ENCODE data around the gene PLIN3.
"Not testable (repeated sequence)": the region's sequence is repeated elsewhere in the genome, so short reads cannot be mapped to it uniquely, and the experiment has no call there.

Gene PLIN3

GRCh38 chr19:4844348-4845179, 22.9 kb downstream of the PLIN3 start:
- no peak for DNase-seq

DNA sequence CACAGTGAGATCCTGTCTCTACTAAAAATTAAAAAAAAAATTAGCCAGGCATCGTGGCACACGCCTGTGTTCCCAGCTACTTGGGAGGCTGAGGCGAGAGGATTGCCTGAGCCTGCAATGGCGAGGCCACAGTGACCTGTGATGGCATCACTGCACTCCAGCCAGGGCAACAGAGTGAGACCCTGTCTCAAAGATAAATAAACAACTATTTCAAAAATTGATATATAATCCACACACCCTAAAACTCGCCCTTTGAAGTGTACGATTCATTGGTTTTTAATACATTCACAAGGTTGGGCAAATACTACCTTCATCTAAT, 23.9 kb downstream of the PLIN3 start:
- no peak for DNase-seq

- no peak for DNase-seq
These were observed 28.3 kb downstream of the PLIN3 start for GRCh38 chr19:4839192-4839591.

DNA sequence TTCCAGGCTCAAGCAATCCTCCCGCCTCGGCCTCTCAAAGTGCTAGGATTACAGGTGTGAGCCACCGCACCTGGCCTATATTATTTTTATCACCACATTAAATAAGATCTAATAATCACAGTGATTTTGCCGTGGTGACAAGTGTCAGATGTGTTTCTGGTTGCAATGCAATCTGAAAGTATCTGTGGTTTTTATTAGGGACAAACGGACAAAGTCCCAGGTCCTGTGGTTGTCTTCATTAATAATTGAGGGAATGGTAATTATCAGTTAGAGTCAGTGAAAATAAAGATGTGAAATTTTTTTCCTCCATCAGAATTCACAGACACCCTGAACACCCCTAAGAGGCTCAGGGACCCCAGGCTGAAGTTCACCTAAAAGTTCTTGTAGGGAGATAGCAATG, 34.7 kb downstream of the PLIN3 start:
- no peak for DNase-seq

- not testable (repeated sequence) for DNase-seq
These were observed 35.5 kb downstream of the PLIN3 start for GRCh38 chr19:4831979-4832340.

DNA sequence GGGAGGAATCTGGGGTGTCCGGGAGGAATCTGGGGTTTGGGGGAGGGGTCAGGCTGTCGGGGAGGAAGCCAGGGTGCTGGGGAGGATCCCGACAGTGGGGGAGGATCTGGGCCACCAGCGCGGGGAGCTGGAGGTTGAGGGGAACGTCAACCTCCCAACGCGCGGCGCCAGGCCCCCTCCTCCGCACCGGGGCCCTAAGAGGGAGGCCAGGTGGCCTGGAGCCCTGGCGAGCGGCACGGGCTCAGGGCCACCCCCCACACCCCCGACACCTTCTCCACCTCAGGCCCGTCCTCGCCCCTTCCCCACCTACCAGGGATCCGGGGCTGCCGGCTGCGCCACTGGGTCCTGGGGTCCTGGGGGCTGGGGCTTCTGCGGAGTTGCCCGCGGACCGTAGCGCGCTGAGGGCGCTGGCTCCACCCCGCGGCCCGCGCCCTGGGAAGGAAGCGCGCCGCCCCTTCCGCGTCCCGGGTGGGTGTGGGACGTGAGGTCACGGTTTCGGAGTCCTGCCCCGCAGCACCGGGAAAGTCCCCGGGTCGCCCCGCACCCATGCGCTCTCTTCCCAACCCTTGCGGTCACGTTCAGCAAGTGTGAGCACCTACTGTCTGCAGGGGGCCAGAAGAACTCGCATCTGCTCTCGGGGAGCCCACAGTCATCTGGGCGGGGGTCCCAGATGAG, 36.0 kb downstream of the PLIN3 start, which contains the start of gene TICAM1:
Gene TICAM1 (minus strand): TSS at position 409 of the 675 bp plus-strand sequence. CDS start 13,335 bp downstream, outside the sequence.
- DNase-seq = no peak

DNA sequence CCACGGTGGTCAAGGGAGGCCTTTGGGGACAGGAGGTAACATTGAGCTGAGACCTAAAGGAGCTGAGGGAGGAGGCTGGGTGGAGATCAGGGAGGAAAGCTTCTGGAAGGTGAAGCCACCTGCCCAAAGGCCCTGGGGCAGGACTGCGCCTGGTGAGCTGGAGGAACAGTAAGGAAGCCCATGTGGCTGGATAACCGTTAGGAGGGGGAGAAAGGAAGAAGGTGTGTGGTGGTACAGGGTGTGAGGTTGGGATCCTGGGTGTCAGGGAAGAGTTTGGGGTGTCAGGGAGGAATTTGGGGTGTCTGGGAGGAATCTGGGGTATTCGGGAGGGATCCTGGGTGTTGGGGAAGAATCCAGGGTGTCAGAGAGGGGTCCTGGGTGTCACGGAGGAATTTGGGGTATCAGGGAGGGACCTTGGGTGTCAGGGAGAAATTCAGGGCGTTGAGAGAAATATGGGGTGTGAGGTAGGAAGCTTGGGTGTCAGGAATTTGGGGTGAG, 36.6 kb downstream of the PLIN3 start:
- no peak for DNase-seq

DNA sequence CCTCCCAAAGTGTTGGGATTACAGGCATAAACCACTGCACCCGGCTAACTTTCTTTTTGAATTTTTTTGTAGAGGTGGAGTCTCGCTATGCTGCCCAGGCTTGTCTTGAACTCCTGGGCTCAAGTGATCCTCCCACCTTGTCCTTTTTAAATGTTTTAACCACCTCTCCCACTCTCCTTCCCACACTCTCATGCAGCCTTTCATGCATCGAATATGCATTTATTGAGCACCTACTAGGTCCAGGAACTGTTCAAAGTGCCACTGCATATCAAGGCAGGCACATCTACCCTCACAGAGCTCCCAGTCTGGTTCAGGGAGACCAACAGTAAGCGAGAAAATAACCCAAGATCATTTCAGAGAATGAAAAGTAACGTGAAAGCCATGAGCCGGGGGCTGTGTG, 37.1 kb downstream of the PLIN3 start:
- no peak for DNase-seq

GRCh38 chr19:4829001-4829712, 38.3 kb downstream of the PLIN3 start:
- no peak for DNase-seq

DNA sequence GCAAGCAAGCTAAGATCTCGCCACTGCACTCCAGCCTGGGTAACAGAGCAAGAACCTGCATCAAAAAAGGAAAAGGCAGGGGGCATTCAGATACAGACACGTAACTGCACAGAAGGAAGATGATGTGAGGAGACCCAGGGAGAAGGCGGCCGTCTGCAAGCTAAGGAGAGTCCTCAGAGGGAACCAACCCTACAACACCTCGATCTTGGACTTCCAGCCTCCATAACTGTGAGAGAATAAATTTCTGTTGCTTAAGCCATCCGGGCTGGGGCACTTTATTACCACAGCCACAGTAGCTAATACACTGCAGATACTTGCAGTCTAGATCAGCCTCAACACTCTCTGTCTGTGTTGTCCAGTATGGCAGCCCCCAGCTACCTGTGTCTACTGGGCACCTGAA, 43.9 kb downstream of the PLIN3 start:
- no peak for DNase-seq

DNA sequence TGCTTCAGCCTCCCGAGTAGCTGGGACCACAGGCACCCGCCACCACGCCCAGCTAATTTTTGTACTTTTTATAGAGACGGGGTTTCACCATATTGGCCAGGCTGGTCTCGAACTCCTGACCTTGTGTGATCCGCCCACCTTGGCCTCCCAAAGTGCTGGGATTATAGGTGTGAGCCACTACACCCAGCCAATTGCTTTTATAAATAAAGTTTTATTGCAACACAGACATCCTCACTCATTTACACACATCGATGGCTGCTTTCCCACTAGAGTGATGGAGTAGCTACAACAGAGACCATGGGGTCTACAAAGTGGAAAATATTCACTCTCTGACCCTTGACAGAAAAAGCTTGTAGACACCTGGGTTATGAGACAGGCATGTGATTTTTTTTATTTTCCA, 45.1 kb downstream of the PLIN3 start:
- DNase-seq = not testable (repeated sequence)

- no peak for DNase-seq
These were observed 46.2 kb downstream of the PLIN3 start for GRCh38 chr19:4821265-4821664.

DNA sequence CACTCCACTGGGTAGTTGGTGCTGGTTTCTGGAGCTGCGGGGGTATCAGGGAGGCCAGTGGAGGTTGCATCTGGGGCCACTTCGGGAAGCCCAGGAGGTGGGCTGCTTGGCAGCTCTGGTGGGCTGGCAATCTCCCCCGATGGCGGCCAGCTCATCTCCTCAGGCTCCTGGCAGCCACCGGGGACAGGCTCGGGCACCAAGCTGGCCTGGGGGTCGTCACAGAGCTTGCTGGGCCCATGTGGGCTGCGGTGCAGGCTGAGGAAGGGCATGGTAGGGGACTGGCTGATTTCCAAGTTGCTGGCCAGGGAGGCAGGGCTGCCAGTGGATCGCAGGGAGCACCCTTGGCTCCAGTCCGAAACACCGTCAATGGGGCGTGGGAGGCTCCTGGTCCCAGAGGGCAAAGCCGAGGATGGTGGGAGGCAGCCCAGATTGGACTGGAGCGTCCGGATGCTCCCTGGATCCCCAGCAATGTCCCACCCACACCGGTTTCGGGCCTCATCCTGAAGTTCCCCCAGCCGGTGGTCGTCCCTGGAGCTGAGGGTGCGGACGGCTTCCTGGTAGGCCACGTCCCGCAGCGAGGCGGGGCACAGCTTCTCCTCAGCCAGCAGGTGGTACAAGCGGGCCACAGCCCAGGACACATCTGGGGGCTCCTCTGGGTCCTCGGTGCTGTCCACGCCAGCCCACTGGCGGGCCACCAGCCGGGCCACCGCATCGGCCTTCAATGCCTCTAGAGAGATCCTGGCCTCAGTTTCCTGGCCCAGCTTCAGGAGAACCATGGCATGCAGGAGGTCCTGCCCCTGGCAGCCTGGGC, 49.8 kb downstream of the PLIN3 start:
- DNase-seq = no peak

GRCh38 chr19:4816950-4817278, 50.6 kb downstream of the PLIN3 start:
- DNase-seq = no peak

GRCh38 chr19:4816202-4816949, 51.1 kb downstream of the PLIN3 start:
- DNase-seq = no peak

- DNase-seq = peak; percentile 96
These were observed 51.9 kb downstream of the PLIN3 start for GRCh38 chr19:4815426-4816201.

DNA sequence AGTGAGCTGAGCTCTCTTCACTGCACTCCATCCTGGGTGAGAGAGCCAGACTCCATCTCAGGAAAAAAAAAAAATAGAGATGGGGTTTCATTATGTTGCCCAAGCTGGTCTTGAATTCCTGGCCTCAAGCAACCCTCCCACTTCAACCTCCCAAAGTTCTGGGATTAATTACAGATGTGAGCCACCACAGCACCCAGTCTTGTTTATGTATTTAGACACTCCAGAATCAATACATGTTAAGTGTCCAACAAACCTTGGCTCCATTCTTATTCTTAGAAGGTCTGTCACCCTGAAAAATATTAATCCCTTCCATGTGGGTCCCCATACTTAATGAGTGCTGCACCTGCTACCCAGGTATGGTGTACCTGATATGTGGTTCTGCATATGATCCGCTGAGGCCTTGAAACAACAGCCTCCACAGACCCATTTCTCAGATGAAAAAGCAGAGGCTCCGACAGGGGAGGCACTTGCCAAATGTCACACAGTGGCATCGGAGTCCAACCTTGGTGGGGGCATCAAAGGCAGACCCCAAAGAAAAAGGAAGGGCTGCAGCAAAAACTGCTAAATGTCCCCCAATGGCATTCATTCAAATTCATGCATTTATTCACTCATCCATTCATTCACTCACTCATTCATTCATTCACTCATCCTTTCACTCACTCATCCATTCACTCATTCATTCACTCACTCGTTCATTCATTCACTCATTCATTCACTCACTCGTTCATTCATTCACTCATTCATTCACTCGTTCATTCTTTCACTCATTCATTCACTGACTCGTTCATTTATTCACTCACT, 52.6 kb downstream of the PLIN3 start:
- DNase-seq = no peak

DNA sequence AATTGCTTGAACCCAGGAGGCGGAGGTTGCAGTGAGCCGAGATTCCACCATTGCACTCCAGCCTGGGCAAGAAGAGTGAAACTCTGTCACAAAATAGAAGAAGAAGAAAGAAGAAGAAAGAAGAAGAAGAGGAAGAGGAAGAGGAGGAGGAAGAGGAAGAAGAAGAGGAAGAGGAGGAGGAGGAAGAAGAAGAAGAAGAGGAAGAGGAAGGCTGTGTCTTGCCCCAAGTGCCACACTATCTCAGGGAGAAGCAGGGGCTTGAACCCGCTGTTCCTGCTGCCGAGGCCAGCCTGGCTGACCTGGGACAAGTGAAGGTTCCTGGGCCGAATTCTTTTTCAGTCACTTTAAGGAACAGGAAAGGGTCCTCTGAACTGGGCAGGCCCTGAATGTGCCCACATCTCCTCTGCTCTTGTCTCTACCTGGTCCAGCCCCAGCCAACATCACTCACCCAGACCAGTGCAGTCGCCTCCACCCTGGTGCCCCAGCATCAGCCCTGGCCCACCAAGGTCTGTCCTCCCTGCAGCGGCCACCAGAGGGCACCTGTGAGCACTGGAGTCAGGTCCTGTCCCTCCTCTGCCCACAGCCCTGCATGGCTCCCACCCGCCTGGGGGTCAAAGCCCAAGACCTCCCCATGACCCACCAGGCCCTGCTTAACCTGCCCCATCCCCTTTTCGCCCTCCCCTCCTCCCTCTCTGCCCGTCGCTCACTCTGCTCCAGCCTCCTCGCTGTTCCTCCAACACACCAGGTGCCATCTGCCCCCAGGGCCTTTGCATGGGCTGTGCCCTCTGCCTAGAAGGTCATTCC, 55.9 kb downstream of the PLIN3 start:
- peak; percentile 45 for DNase-seq

DNA sequence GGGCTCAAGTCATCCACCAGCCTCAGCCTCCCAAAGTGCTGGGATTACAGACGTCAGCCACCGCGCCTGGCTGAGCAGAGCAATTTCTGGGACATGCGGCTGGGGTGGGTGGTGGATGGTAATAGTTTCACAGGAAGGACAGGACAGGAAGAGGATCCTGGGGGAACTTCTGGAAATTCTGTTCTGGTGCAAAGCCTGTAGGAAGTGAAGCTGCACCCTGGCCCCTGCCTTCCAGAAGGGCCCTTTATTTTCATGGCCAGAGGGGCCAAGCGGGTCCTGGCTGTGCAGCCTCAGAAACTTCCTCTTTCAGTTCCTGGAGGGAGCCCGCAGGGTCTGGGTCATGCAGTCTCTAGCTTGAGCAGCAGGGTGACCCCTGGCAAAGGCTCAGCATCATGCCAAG, 60.3 kb downstream of the PLIN3 start:
- no peak for DNase-seq

GRCh38 chr19:4806384-4806783, 61.1 kb downstream of the PLIN3 start:
- no peak for DNase-seq

Data from NCI-H510A (cell line).